ENCODE results near the gene GLDN. TPM values are rescaled to one million over a fixed set of nuclear protein-coding genes. Genes with fewer than 3 reads are reported as not detected.

The GLDN gene
- total RNA-seq, 1 experiment from 2014 or later, result 0.77 TPM

GRCh38 chr15:51299187-51300015 lies 42.1 kb upstream of the GLDN start:
- H3K9me3 Mint-ChIP-seq, result peaks cover 5% of the 10 kb centered on the region; the same call in 1 of the 2 replicates
- CTCF ChIA-PET, result interaction anchor here (0.6 to 3.2 kb wide), 9 partner anchors 12 to 304 kb away, joined by 3 to 17 read pairs (median 6); no protein-coding TSS in a partner anchor
- TF ChIP-seq ZMAT4 (CRISPR knock-in tag; IDR thresholded peaks at IDR 0.05), result no peak
- TF ChIP-seq E2F5 (CRISPR knock-in tag; IDR thresholded peaks at IDR 0.05), result no peak
- TF ChIP-seq KAT7 (CRISPR knock-in tag; IDR thresholded peaks at IDR 0.05; ENCODE audit: borderline replicate concordance), result no peak
- TF ChIP-seq, protein P1, sequence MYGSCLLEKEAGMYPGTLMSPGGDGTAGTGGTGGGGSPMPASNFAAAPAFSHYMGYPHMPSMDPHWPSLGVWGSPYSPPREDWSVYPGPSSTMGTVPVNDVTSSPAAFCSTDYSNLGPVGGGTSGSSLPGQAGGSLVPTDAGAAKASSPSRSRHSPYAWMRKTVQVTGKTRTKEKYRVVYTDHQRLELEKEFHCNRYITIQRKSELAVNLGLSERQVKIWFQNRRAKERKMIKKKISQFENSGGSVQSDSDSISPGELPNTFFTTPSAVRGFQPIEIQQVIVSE (CRISPR knock-in tag; IDR thresholded peaks at IDR 0.05; ENCODE audit: borderline replicate concordance), result no peak
- TF ChIP-seq, protein P2, sequence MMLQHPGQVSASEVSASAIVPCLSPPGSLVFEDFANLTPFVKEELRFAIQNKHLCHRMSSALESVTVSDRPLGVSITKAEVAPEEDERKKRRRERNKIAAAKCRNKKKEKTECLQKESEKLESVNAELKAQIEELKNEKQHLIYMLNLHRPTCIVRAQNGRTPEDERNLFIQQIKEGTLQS (CRISPR knock-in tag; conservative IDR thresholded peaks at IDR 0.05), result no peak
- TF ChIP-seq ZNF425 (CRISPR knock-in tag; conservative IDR thresholded peaks at IDR 0.05), result no peak
- TF ChIP-seq, protein P3, sequence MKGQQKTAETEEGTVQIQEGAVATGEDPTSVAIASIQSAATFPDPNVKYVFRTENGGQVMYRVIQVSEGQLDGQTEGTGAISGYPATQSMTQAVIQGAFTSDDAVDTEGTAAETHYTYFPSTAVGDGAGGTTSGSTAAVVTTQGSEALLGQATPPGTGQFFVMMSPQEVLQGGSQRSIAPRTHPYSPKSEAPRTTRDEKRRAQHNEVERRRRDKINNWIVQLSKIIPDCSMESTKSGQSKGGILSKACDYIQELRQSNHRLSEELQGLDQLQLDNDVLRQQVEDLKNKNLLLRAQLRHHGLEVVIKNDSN (CRISPR knock-in tag; IDR thresholded peaks at IDR 0.05), result no peak
- TF ChIP-seq SP1 (CRISPR knock-in tag; conservative IDR thresholded peaks at IDR 0.05), result no peak
- no peak for TF ChIP-seq HMGA2 (CRISPR knock-in tag; IDR thresholded peaks at IDR 0.05)
- TF ChIP-seq NFATC4 (CRISPR knock-in tag; IDR thresholded peaks at IDR 0.05), result no peak
- no peak for TF ChIP-seq FOXK1 (CRISPR knock-in tag; IDR thresholded peaks at IDR 0.05)
- TF ChIP-seq MXD4 (CRISPR knock-in tag; IDR thresholded peaks at IDR 0.05; ENCODE audit: borderline replicate concordance), result no peak
- TF ChIP-seq, protein P4, sequence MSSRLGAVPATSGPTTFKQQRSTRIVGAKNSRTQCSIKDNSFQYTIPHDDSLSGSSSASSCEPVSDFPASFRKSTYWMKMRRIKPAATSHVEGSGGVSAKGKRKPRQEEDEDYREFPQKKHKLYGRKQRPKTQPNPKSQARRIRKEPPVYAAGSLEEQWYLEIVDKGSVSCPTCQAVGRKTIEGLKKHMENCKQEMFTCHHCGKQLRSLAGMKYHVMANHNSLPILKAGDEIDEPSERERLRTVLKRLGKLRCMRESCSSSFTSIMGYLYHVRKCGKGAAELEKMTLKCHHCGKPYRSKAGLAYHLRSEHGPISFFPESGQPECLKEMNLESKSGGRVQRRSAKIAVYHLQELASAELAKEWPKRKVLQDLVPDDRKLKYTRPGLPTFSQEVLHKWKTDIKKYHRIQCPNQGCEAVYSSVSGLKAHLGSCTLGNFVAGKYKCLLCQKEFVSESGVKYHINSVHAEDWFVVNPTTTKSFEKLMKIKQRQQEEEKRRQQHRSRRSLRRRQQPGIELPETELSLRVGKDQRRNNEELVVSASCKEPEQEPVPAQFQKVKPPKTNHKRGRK (CRISPR knock-in tag; IDR thresholded peaks at IDR 0.05; ENCODE audit: borderline replicate concordance), result no peak
- TF ChIP-seq NR2C2 (CRISPR knock-in tag; IDR thresholded peaks at IDR 0.05), result no peak
- DNase-seq (ENCODE audit: low spot score) (no peak), ATAC-seq (no peak)
- no peak overlapping the region for H3K4me3 Mint-ChIP-seq
- H3K27ac Mint-ChIP-seq, result no peak overlapping the region
- POLR2A ChIA-PET, result no interaction called here
- H3K36me3 Mint-ChIP-seq, result peaks cover 3% of the 10 kb centered on the region
- peaks cover 3% of the 10 kb centered on the region; the same call in 1 of the 2 replicates for H3K4me1 Mint-ChIP-seq
- H3K27me3 Mint-ChIP-seq (ENCODE audit: low read depth), result peaks cover 14% of the 10 kb centered on the region

DNA sequence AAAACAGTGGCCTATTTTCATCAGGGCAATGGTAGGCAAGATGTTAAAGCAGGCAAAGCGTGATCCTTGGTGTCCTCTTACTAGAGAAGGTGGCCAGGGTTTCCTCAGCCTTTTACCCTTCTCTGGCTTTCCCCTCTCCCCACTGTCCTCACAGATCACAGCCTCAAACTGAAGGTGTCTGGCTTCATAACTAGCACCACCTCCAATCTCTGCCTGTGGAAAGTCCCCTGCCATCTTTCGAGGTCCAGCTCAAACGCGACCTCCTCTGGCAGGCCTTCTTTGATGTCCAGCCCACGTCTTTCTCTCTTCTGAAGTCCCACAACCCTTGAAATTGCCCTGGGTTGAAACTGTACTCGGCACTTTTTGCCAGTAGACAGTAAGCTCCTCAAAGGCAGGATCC lies 39.0 kb upstream of the GLDN start:
- Mint-ChIP-seq H3K36me3 (no peaks in the 10 kb centered on the region), H3K9me3 (no peaks in the 10 kb centered on the region), H3K4me3 (no peak overlapping the region), H3K27ac (no peak overlapping the region), H3K27me3 (ENCODE audit: low read depth) (peaks cover 10% of the 10 kb centered on the region), H3K4me1 (peaks cover 3% of the 10 kb centered on the region; the same call in 1 of the 2 replicates)
- TF ChIP-seq TEAD4 (CRISPR knock-in tag; IDR thresholded peaks at IDR 0.05), result no peak
- TF ChIP-seq SP1 (CRISPR knock-in tag; conservative IDR thresholded peaks at IDR 0.05), result no peak
- TF ChIP-seq OVOL2 (CRISPR knock-in tag; IDR thresholded peaks at IDR 0.05; ENCODE audit: borderline replicate concordance), result no peak
- TF ChIP-seq MYBL2 (CRISPR knock-in tag; IDR thresholded peaks at IDR 0.05), result no peak
- TF ChIP-seq, protein P5, sequence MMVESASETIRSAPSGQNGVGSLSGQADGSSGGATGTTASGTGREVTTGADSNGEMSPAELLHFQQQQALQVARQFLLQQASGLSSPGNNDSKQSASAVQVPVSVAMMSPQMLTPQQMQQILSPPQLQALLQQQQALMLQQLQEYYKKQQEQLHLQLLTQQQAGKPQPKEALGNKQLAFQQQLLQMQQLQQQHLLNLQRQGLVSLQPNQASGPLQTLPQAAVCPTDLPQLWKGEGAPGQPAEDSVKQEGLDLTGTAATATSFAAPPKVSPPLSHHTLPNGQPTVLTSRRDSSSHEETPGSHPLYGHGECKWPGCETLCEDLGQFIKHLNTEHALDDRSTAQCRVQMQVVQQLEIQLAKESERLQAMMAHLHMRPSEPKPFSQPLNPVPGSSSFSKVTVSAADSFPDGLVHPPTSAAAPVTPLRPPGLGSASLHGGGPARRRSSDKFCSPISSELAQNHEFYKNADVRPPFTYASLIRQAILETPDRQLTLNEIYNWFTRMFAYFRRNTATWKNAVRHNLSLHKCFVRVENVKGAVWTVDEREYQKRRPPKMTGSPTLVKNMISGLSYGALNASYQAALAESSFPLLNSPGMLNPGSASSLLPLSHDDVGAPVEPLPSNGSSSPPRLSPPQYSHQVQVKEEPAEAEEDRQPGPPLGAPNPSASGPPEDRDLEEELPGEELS (CRISPR knock-in tag; IDR thresholded peaks at IDR 0.05), result no peak
- POLR2A ChIA-PET, result no interaction called here
- CTCF ChIA-PET, result no interaction called here
- ATAC-seq, result no peak
- DNase-seq (ENCODE audit: low spot score), result no peak

All from WTC11 (cell line).